Endothelial cell of umbilical vein (primary cell): ENCODE results near the gene NPC1L1. TPM values are rescaled to one million over a fixed set of nuclear protein-coding genes. Genes with fewer than 3 reads are reported as not detected.

Experiments
- BruUV-seq: library from RNA; stranded (reverse); fragments of 400-500 nt; replicated peaks from 2 replicates; lab custom pipeline; 2021; lab: Mats Ljungman, UMichigan
- CTCF ChIA-PET: fragments of 300-600, 350-600 bp; sonication (Branson Sonifier 250); formaldehyde crosslinking; loops from one replicate; lab custom pipeline; 2021; ENCODE audit warnings: antibody characterized with exemption, inconsistent platforms; lab: Charles Lee
- POLR2A ChIA-PET: fragments of 300-600, 350-600 bp; sonication (Branson Sonifier 250); formaldehyde crosslinking; loops from one replicate; lab custom pipeline; 2021; ENCODE audit warnings: antibody characterized with exemption, inconsistent platforms; lab: Charles Lee
- DNase-seq: peaks from one replicate; pipeline ENCODE4 v3.0.0-alpha.2; 2011; ENCODE audit warnings: low read depth, low spot score
- FAIRE-seq: peaks from 2 replicates; lab custom pipeline; 2011; peaks lifted over from hg19 to GRCh38; lab: Jason Lieb, UNC
- H2AFZ ChIP-seq: 2 replicates; pipeline ENCODE4 v1.6.0; 2012; ENCODE audit warnings: low read depth, low read length, control low read depth, inconsistent platforms
- H3K27ac ChIP-seq: 2 replicates; pipeline ENCODE4 v1.5.1; 2011; ENCODE audit warnings: low read depth, mild to moderate bottlenecking, control low read depth, low read length, moderate library complexity; ENCODE audit not compliant: insufficient read depth
- H3K27me3 ChIP-seq, 2 experiments: 2 replicates each; pipeline versions ENCODE4 v1.6.0 to v1.6.1; 2011; ENCODE audit warnings: low read length in 2 of 2, mixed read lengths in 1 of 2; ENCODE audit not compliant: control insufficient read depth in 2 of 2, insufficient read depth in 2 of 2
- H3K36me3 ChIP-seq, 2 experiments: 2 replicates in 1 of 2; 3 replicates in 1 of 2; pipeline ENCODE4 v1.5.1; 2011; ENCODE audit warnings: low read length in 2 of 2, mild to moderate bottlenecking in 1 of 2, moderate library complexity in 1 of 2; ENCODE audit not compliant: control insufficient read depth in 2 of 2, insufficient read depth in 2 of 2; ENCODE audit errors: extremely low read depth in 1 of 2
- H3K4me1 ChIP-seq: 3 replicates; pipeline ENCODE4 v1.5.1; 2011; ENCODE audit warnings: mild to moderate bottlenecking, low read length; ENCODE audit not compliant: control insufficient read depth, insufficient read depth; ENCODE audit errors: extremely low read depth
- H3K4me2 ChIP-seq: 2 replicates; pipeline ENCODE4 v1.6.1; 2011; ENCODE audit warnings: low read length, control low read depth, mixed read lengths; ENCODE audit not compliant: insufficient read depth
- H3K4me3 ChIP-seq, 3 experiments: fragments of 200-600 bp in 1 of 3; sonication (generic), shearing (Covaris generic) in 1 of 3; replicated peaks in 1 of 3; 2 replicates each; pipeline ENCODE4 v1.5.1; 2011 to 2016; ENCODE audit warnings: control low read depth in 3 of 3, low read length in 3 of 3, mild to moderate bottlenecking in 2 of 3, inconsistent platforms in 1 of 3, low read depth in 1 of 3, moderate library complexity in 1 of 3; ENCODE audit not compliant: insufficient read depth in 1 of 3
- H3K79me2 ChIP-seq: 2 replicates; pipeline ENCODE4 v1.6.0; 2012; ENCODE audit warnings: low read length, inconsistent platforms; ENCODE audit not compliant: control insufficient read depth, insufficient read depth
- H3K9ac ChIP-seq: replicated peaks from 2 replicates; pipeline ENCODE3; 2011; ENCODE audit warnings: low read length, control low read depth; ENCODE audit not compliant: insufficient read depth; ENCODE audit errors: extremely low read depth
- H3K9me1 ChIP-seq: replicated peaks from 3 replicates; pipeline ENCODE4 v1.6.0; 2011; ENCODE audit warnings: mild to moderate bottlenecking, low read length; ENCODE audit not compliant: control insufficient read depth, insufficient read depth; ENCODE audit errors: extremely low read depth
- H3K9me3 ChIP-seq: replicated peaks from 2 replicates; pipeline ENCODE4 v1.5.1; 2012; ENCODE audit warnings: low read length, inconsistent platforms; ENCODE audit not compliant: control insufficient read depth, insufficient read depth
- H4K20me1 ChIP-seq: replicated peaks from 2 replicates; pipeline ENCODE3; 2011; ENCODE audit warnings: mild to moderate bottlenecking, low read length; ENCODE audit not compliant: control insufficient read depth, insufficient read depth; ENCODE audit errors: extremely low read depth
- CTCF ChIP-seq, 2 donors: IDR thresholded peaks; 1 replicate in 1 of 2; 2 replicates in 1 of 2; pipeline ENCODE4 v1.5.1; 2011; ENCODE audit warnings: low read length in 2 of 2, mild to moderate bottlenecking in 2 of 2, moderate library complexity in 2 of 2, control low read depth in 1 of 2, inconsistent platforms in 1 of 2, low read depth in 1 of 2; ENCODE audit not compliant: insufficient read depth in 1 of 2; ENCODE audit errors: extremely low read depth in 1 of 2
- EZH2 ChIP-seq: IDR thresholded peaks from 2 replicates; pipeline ENCODE4 v1.6.1; 2012; ENCODE audit warnings: borderline replicate concordance, low read depth, mild to moderate bottlenecking, moderate library complexity, low read length, inconsistent platforms; ENCODE audit not compliant: severe bottlenecking
- FOS ChIP-seq: IDR thresholded peaks from 2 replicates; pipeline ENCODE4 v1.6.1; 2011; ENCODE audit warnings: mild to moderate bottlenecking, low read length, moderate library complexity, borderline replicate concordance; ENCODE audit not compliant: insufficient read depth
- GATA2 ChIP-seq: IDR thresholded peaks from 2 replicates; pipeline ENCODE4 v1.7.0; 2011; ENCODE audit warnings: low read depth, mild to moderate bottlenecking, moderate library complexity, mixed read lengths, low read length; ENCODE audit not compliant: insufficient read length, insufficient read depth
- JUN ChIP-seq: IDR thresholded peaks from 2 replicates; pipeline ENCODE4 v1.6.1; 2011; ENCODE audit warnings: borderline replicate concordance, low read depth; ENCODE audit not compliant: insufficient read length, insufficient read depth
- MAX ChIP-seq: IDR thresholded peaks from 2 replicates; pipeline ENCODE4 v1.6.1; 2011; ENCODE audit not compliant: insufficient read depth, insufficient read length
- POLR2AphosphoS5 ChIP-seq: IDR thresholded peaks from 2 replicates; pipeline ENCODE4 v1.6.1; 2012; ENCODE audit warnings: low read depth, mild to moderate bottlenecking, control low read depth, low read length, moderate library complexity; ENCODE audit not compliant: insufficient read depth
- dilution Hi-C: fragments of 300-500 bp; cut with MboI; formaldehyde crosslinking; loops from one replicate; pipeline ENCODE4 v1.15.0; 2019; ENCODE audit warnings: low sequenced_read_pairs; ENCODE audit not compliant: extremely low pct_ligation_motif_present
- intact Hi-C: fragments of 100-400 bp; cut with micrococcal nuclease; formaldehyde crosslinking; loops from one replicate; pipeline ENCODE4 v1.10.0; 2022
- polyA plus RNA-seq, 4 experiments: library from polyadenylated mRNA; depleted of rRNA in 3 of 4; stranded (reverse) in 3 of 4; unstranded in 1 of 4; fragments of >200 nt; gene quantifications; 2 replicates each; pipeline versions ENCODE4 v1.2.1 to v1.2.3, GENCODE V29; 2011 to 2012; ENCODE audit warnings: missing spikeins in 1 of 4
- total RNA-seq: library from RNA; stranded (reverse); gene quantifications from 2 replicates; pipeline ENCODE4 v1.2.3, GENCODE V29; 2021

NPC1L1 gene
- total and polyA plus RNA-seq, 2 donors (not counting 3 experiments of a cell fraction or from before 2014, with no cell fraction given) = not detected

- TF ChIP-seq JUN (no peak), FOS (no peak), POLR2AphosphoS5 (no peak), EZH2 (no peak), GATA2 (no peak), MAX (no peak)
- CTCF ChIA-PET = interaction anchor here (0.7 to 3.6 kb wide), 13 partner anchors 9 to 318 kb away, joined by 3 to 20 read pairs (median 6); no protein-coding TSS in a partner anchor
- H3K4me3 ChIP-seq = no peak overlapping the region
- H2AFZ ChIP-seq = no peak overlapping the region
- DNase-seq (no peak), FAIRE-seq (no peak)
- H3K9ac ChIP-seq = no peak overlapping the region
- no peaks in the 10 kb centered on the region for H3K4me1 ChIP-seq
- BruUV-seq = no TSS peak
- no peaks in the 10 kb centered on the region for H3K79me2 ChIP-seq
- no peak overlapping the region for H3K27ac ChIP-seq
- H3K9me3 ChIP-seq = no peaks in the 10 kb centered on the region
- intact Hi-C loops (no loop called here), dilution Hi-C loops (no loop called here)
- H4K20me1 ChIP-seq = no peaks in the 10 kb centered on the region
- H3K36me3 ChIP-seq = no peaks in the 10 kb centered on the region
- POLR2A ChIA-PET = interaction anchor here (0.7 kb wide), 1 partner anchor 152 kb away, joined by 6 read pairs; no protein-coding TSS in a partner anchor
- H3K27me3 ChIP-seq = no peaks in the 10 kb centered on the region
- H3K4me2 ChIP-seq = no peak overlapping the region
- no peaks in the 10 kb centered on the region for H3K9me1 ChIP-seq
Observed at GRCh38 chr7:44535348-44536064, 5.6 kb downstream of the NPC1L1 start.

- Histone ChIP-seq H2AFZ (no peak overlapping the region), H4K20me1 (no peaks in the 10 kb centered on the region), H3K9ac (no peak overlapping the region), H3K36me3 (no peaks in the 10 kb centered on the region), H3K4me3 (no peak overlapping the region), H3K9me3 (no peaks in the 10 kb centered on the region), H3K4me1 (no peaks in the 10 kb centered on the region), H3K4me2 (no peak overlapping the region), H3K27me3 (no peaks in the 10 kb centered on the region), H3K79me2 (no peaks in the 10 kb centered on the region), H3K27ac (no peak overlapping the region), H3K9me1 (no peaks in the 10 kb centered on the region)
- ChIA-PET CTCF (interaction anchor here (0.6 to 3.6 kb wide), 31 partner anchors 8 to 389 kb away, joined by 3 to 20 read pairs (median 4); partner anchors contain the start of genes DDX56 and NUDCD3), POLR2A (interaction anchor here (0.7 kb wide), 1 partner anchor 151 kb away, joined by 6 read pairs; no protein-coding TSS in a partner anchor)
- dilution Hi-C loops = no loop called here
- DNase-seq (peak; percentile 21), FAIRE-seq (peak; percentile 71)
- intact Hi-C loops = no loop called here
- TF ChIP-seq EZH2 = no peak
- peak; percentile 75 to 81 for TF ChIP-seq CTCF (IDR thresholded peaks at IDR 0.05; ENCODE audit: extremely low read depth in 1 of 2, insufficient read depth in 1 of 2, low read depth in 1 of 2, low read length in 2 of 2)
- no TSS peak for BruUV-seq
Observed at GRCh38 chr7:44534501-44534900, 6.6 kb downstream of the NPC1L1 start.
